H1 (cell line): Measurements from ENCODE around the gene MYADM. TPM values are rescaled to one million over a fixed set of nuclear protein-coding genes. Genes with fewer than 3 reads are reported as not detected.

ENCODE experiments used
- ATF3 ChIP-seq: IDR thresholded peaks from 2 replicates; pipeline ENCODE4 v1.6.1; 2011; ENCODE audit warnings: low read depth, mild to moderate bottlenecking, low read length; ENCODE audit not compliant: insufficient read depth
- BCL11A ChIP-seq, 2 experiments: IDR thresholded peaks; one replicate each; pipeline ENCODE4 v1.6.1; 2011; ENCODE audit warnings: low read depth in 2 of 2, low read length in 2 of 2, mild to moderate bottlenecking in 2 of 2
- CBX5 ChIP-seq: fragments of 300-800, 300-1000 bp; sonication (generic); IDR thresholded peaks from 2 replicates; pipeline ENCODE4 v1.7.1; 2016; ENCODE audit warnings: antibody characterized with exemption, low read length, low read depth
- CTBP2 ChIP-seq: IDR thresholded peaks from 2 replicates; pipeline ENCODE4 v1.7.0; 2011; ENCODE audit warnings: borderline replicate concordance, mild to moderate bottlenecking, moderate library complexity, mixed read lengths, low read length; ENCODE audit not compliant: insufficient read depth, insufficient read length
- EGR1 ChIP-seq: IDR thresholded peaks from 2 replicates; pipeline ENCODE4 v1.6.1; 2011; ENCODE audit warnings: low read depth, low read length, borderline replicate concordance
- EZH2 ChIP-seq: fragments of 200-600 bp; sonication (generic); IDR thresholded peaks from 2 replicates; pipeline ENCODE4 v1.7.1; 2012; ENCODE audit warnings: low read depth, mild to moderate bottlenecking, moderate library complexity, low read length, inconsistent platforms; ENCODE audit not compliant: severe bottlenecking
- FOSL1 ChIP-seq: IDR thresholded peaks from 2 replicates; pipeline ENCODE4 v1.6.1; 2011; ENCODE audit warnings: mild to moderate bottlenecking, low read depth, low read length, moderate library complexity; ENCODE audit not compliant: insufficient read depth
- GTF2F1 ChIP-seq: IDR thresholded peaks from 2 replicates; pipeline ENCODE4 v1.6.1; 2012; ENCODE audit warnings: low read depth, low read length, improper control_type of control experiment, borderline replicate concordance
- HDAC2 ChIP-seq, 2 experiments: fragments of 300-600 bp in 1 of 2; sonication (generic) in 1 of 2; IDR thresholded peaks; 2 replicates each; pipeline ENCODE4 v1.6.1; 2011 to 2012; ENCODE audit warnings: low read depth in 2 of 2, low read length in 2 of 2, mild to moderate bottlenecking in 2 of 2, moderate library complexity in 2 of 2, borderline replicate concordance in 1 of 2, inconsistent platforms in 1 of 2
- HDAC6 ChIP-seq: IDR thresholded peaks from one replicate; pipeline ENCODE4 v1.7.1; 2012; ENCODE audit warnings: low read depth, mild to moderate bottlenecking, inconsistent platforms, low read length, moderate library complexity
- JUND ChIP-seq: IDR thresholded peaks from 2 replicates; pipeline ENCODE4 v1.6.1; 2011; ENCODE audit warnings: mild to moderate bottlenecking, improper control_type of control experiment, low read length
- KDM5A ChIP-seq: fragments of 200-600 bp; IDR thresholded peaks from 2 replicates; pipeline ENCODE4 v1.7.1; 2012; ENCODE audit warnings: mild to moderate bottlenecking, low read length, inconsistent platforms, mixed read lengths
- MAFK ChIP-seq: IDR thresholded peaks from 2 replicates; pipeline ENCODE4 v1.6.1; 2012; ENCODE audit warnings: low read depth, mild to moderate bottlenecking, improper control_type of control experiment, low read length
- NANOG ChIP-seq: IDR thresholded peaks from 2 replicates; pipeline ENCODE4 v1.6.1; 2011; ENCODE audit warnings: low read length, low read depth, mild to moderate bottlenecking, inconsistent platforms; ENCODE audit not compliant: insufficient read depth, poor library complexity, severe bottlenecking
- RNF2 ChIP-seq: fragments of 200-900, 300-1000 bp; sonication (generic); IDR thresholded peaks from 2 replicates; pipeline ENCODE4 v1.7.1; 2016; ENCODE audit warnings: borderline replicate concordance, low read depth, mild to moderate bottlenecking, antibody characterized with exemption, low read length; ENCODE audit not compliant: poor library complexity, severe bottlenecking; ENCODE audit errors: missing control alignments
- SAP30 ChIP-seq: fragments of 300-600 bp; sonication (generic); IDR thresholded peaks from 2 replicates; pipeline ENCODE4 v1.7.1; 2012; ENCODE audit warnings: low read length, moderate library complexity, mild to moderate bottlenecking, inconsistent platforms; ENCODE audit not compliant: insufficient read depth, insufficient replicate concordance
- SP1 ChIP-seq: IDR thresholded peaks from 2 replicates; pipeline ENCODE4 v1.6.1; 2011; ENCODE audit warnings: low read depth, low read length
- TAF1 ChIP-seq: IDR thresholded peaks from 2 replicates; pipeline ENCODE4 v1.6.1; 2011; ENCODE audit warnings: mild to moderate bottlenecking, low read depth, low read length
- TAF7 ChIP-seq: optimal IDR thresholded peaks from 2 replicates; pipeline ENCODE3; 2011; ENCODE audit warnings: low read depth, mild to moderate bottlenecking, inconsistent platforms, low read length, moderate library complexity, borderline replicate concordance
- USF2 ChIP-seq: IDR thresholded peaks from 2 replicates; pipeline ENCODE4 v1.6.1; 2011; ENCODE audit warnings: low read length, improper control_type of control experiment
- YY1 ChIP-seq: IDR thresholded peaks from 2 replicates; pipeline ENCODE4 v1.6.1; 2011; ENCODE audit warnings: low read depth, mild to moderate bottlenecking, low read length
- polyA plus RNA-seq, 7 experiments: library from polyadenylated mRNA; depleted of rRNA in 3 of 7; stranded (reverse) in 5 of 7; unstranded in 2 of 7; fragments of >200 nt in 5 of 7; fragments of 200-250 nt in 2 of 7; gene quantifications; 1 replicate in 5 of 7; 2 replicates in 1 of 7; 4 replicates in 1 of 7; pipeline versions ENCODE4 v1.2.1 to v1.2.3, GENCODE V29; 2011 to 2013; ENCODE audit warnings: missing spikeins in 2 of 7, mixed read lengths in 2 of 7
- total RNA-seq: library from RNA; stranded (reverse); fragmentation: NEBNext Ultra II Directional; extraction: Animal tissue kit (Norgen Biotek cat#: 25700); gene quantifications from 2 replicates; pipeline ENCODE4 v1.2.1, GENCODE V29; 2021

The MYADM gene
- total and polyA plus RNA-seq, 2 of the 8 experiments (the other 6 are each of a cell fraction or from before 2014, with no cell fraction given) = 70.1 to 74.2 TPM

- no peak for TF ChIP-seq HDAC2 (IDR thresholded peaks at IDR 0.05; ENCODE audit: borderline replicate concordance in 1 of 2, low read depth in 2 of 2, low read length in 2 of 2)
- peak; percentile 96 for TF ChIP-seq TAF7
- no peak for TF ChIP-seq NANOG
- TF ChIP-seq RNF2 = no peak
- TF ChIP-seq ATF3 = no peak
- TF ChIP-seq EGR1 = peak; percentile 64; the same call in 1 of the 2 replicates
- TF ChIP-seq BCL11A (IDR thresholded peaks at IDR 0.05; ENCODE audit: low read depth in 2 of 2, low read length in 2 of 2) = no peak
- TF ChIP-seq CTBP2 = no peak
- TF ChIP-seq MAFK = no peak
- no peak for TF ChIP-seq USF2
- no peak for TF ChIP-seq HDAC6
- TF ChIP-seq EZH2 = no peak
- TF ChIP-seq SP1 = peak; percentile 81
- peak; percentile 89 for TF ChIP-seq TAF1
- no peak for TF ChIP-seq SAP30
- TF ChIP-seq KDM5A = no peak
- no peak for TF ChIP-seq JUND
- no peak for TF ChIP-seq CBX5
- TF ChIP-seq YY1 = no peak
- no peak for TF ChIP-seq FOSL1
- TF ChIP-seq GTF2F1 = no peak; the same call in 1 of the 2 replicates
Observed at GRCh38 chr19:53867225-53868090, at the start of gene MYADM (continued).
